Smooth muscle cell (in vitro differentiated cells): ENCODE measurements around the gene LDLR. TPM values are rescaled to one million over a fixed set of nuclear protein-coding genes. Genes with fewer than 3 reads are reported as not detected.
"Not testable (repeated sequence)": the region's sequence is repeated elsewhere in the genome, so short reads cannot be mapped to it uniquely, and the experiment has no call there.

ENCODE experiments used
- DNase-seq: peaks from one replicate; lab custom pipeline; 2025; ENCODE audit not compliant: unreplicated experiment; lab: John Stamatoyannopoulos, UW
- H2AFZ ChIP-seq: fragments of 200-600 bp; sonication (generic); 2 replicates; pipeline ENCODE4 v1.6.0; 2016; ENCODE audit warnings: antibody characterized with exemption, low read depth, mild to moderate bottlenecking
- H3F3A ChIP-seq: fragments of 200-600 bp; sonication (generic); 2 replicates; pipeline ENCODE4 v1.6.0; 2017; ENCODE audit warnings: antibody characterized with exemption, low read depth
- H3K27ac ChIP-seq: fragments of 200-600 bp; sonication (generic); 2 replicates; pipeline ENCODE4 v1.5.1; 2016; ENCODE audit warnings: low read depth, mild to moderate bottlenecking
- H3K27me3 ChIP-seq: fragments of 200-600 bp; sonication (generic); 2 replicates; pipeline ENCODE4 v1.6.1; 2016; ENCODE audit warnings: low read depth, mild to moderate bottlenecking
- H3K36me3 ChIP-seq: fragments of 200-600 bp; sonication (generic); 2 replicates; pipeline ENCODE4 v1.5.1; 2016; ENCODE audit warnings: low read depth
- H3K4me1 ChIP-seq: fragments of 200-600 bp; sonication (generic); 2 replicates; pipeline ENCODE4 v1.5.1; 2016; ENCODE audit warnings: low read depth
- H3K4me2 ChIP-seq: fragments of 200-600 bp; sonication (generic); 2 replicates; pipeline ENCODE4 v1.6.0; 2016; ENCODE audit warnings: mild to moderate bottlenecking
- H3K4me3 ChIP-seq: fragments of 200-600 bp; sonication (generic); 2 replicates; pipeline ENCODE4 v1.5.1; 2016; ENCODE audit warnings: mild to moderate bottlenecking
- H3K79me2 ChIP-seq: fragments of 200-600 bp; sonication (generic); 2 replicates; pipeline ENCODE4 v1.6.0; 2016; ENCODE audit warnings: low read depth, mild to moderate bottlenecking
- H3K9ac ChIP-seq: fragments of 200-600 bp; sonication (generic); 2 replicates; pipeline ENCODE4 v1.6.0; 2016; ENCODE audit warnings: low read depth
- H3K9me3 ChIP-seq: fragments of 200-600 bp; sonication (generic); replicated peaks from 2 replicates; pipeline ENCODE4 v1.5.1; 2016; ENCODE audit warnings: low read depth
- H4K20me1 ChIP-seq: fragments of 200-600 bp; sonication (generic); 2 replicates; pipeline ENCODE4 v1.6.0; 2016; ENCODE audit warnings: low read depth
- CTCF ChIP-seq: fragments of 200-600 bp; sonication (generic); IDR thresholded peaks from 2 replicates; pipeline ENCODE4 v1.5.1; 2017; ENCODE audit warnings: borderline replicate concordance, mild to moderate bottlenecking, antibody characterized with exemption; ENCODE audit not compliant: insufficient read depth, poor library complexity, severe bottlenecking
- WGBS: methylation state at CpG from one replicate; pipeline ENCODE4 v1.1.7; 2016; ENCODE audit warnings: low lambda C conversion rate; 5-methylcytosine and 5-hydroxymethylcytosine counted together
- polyA plus RNA-seq: library from polyadenylated mRNA; unstranded; fragments of >200 nt; fragmentation: Nextera tagmentation; extraction: Ambion mirVana; gene quantifications from 2 replicates; pipeline ENCODE4 v1.2.1, GENCODE V29; 2016
- total RNA-seq: library from RNA; depleted of rRNA; stranded (reverse); fragments of >200 nt; gene quantifications from 2 replicates; pipeline ENCODE4 v1.2.3, GENCODE V29; 2014

The LDLR gene
- total and polyA plus RNA-seq, 2 experiments from 2014 or later, result 115 to 164 TPM

DNA sequence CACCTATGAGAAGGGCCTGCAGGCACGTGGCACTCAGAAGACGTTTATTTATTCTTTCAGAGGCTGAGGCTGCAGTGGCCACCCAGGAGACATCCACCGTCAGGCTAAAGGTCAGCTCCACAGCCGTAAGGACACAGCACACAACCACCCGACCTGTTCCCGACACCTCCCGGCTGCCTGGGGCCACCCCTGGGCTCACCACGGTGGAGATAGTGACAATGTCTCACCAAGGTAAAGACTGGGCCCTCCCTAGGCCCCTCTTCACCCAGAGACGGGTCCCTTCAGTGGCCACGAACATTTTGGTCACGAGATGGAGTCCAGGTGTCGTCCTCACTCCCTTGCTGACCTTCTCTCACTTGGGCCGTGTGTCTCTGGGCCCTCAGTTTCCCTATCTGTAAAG, 33.9 kb downstream of the LDLR start:
- WGBS, result 93% methylated on average over 13 of the region's 13 CpGs
- H3K36me3 ChIP-seq, result peaks cover 38% of the 10 kb centered on the region

GRCh38 chr19:11124157-11124556, 34.9 kb downstream of the LDLR start:
- peaks cover 39% of the 10 kb centered on the region for H3K36me3 ChIP-seq
- 84% methylated on average over 4 of the region's 4 CpGs for WGBS

More for the DNA sequence above, 33.9 kb downstream of the LDLR start:
- H3K9ac ChIP-seq, result no peak overlapping the region
- DNase-seq, result no peak
- H3F3A ChIP-seq, result peaks cover 37% of the 10 kb centered on the region
- no peaks in the 10 kb centered on the region for H3K4me1 ChIP-seq
- no peak overlapping the region for H3K27ac ChIP-seq
- H3K4me2 ChIP-seq, result no peak overlapping the region
- no peak for TF ChIP-seq CTCF
- peaks cover 14% of the 10 kb centered on the region for H3K79me2 ChIP-seq
- H3K27me3 ChIP-seq, result no peaks in the 10 kb centered on the region
- H2AFZ ChIP-seq, result no peak overlapping the region
- H4K20me1 ChIP-seq, result peaks cover 96% of the 10 kb centered on the region
- H3K9me3 ChIP-seq, result no peaks in the 10 kb centered on the region
- no peak overlapping the region for H3K4me3 ChIP-seq

GRCh38 chr19:11125994-11126685, 36.9 kb downstream of the LDLR start:
- Histone ChIP-seq H3K4me3 (no peak overlapping the region), H3K27ac (no peak overlapping the region), H3K4me2 (no peak overlapping the region), H3F3A (peaks cover 53% of the 10 kb centered on the region), H3K9ac (no peak overlapping the region), H3K4me1 (no peaks in the 10 kb centered on the region), H2AFZ (no peak overlapping the region), H4K20me1 (peaks cover 98% of the 10 kb centered on the region), H3K9me3 (no peaks in the 10 kb centered on the region), H3K36me3 (peaks cover 36% of the 10 kb centered on the region), H3K79me2 (peaks cover 6% of the 10 kb centered on the region), H3K27me3 (no peaks in the 10 kb centered on the region)
- WGBS, result 77% methylated on average over 11 of the region's 11 CpGs
- DNase-seq, result peak; percentile 16
- TF ChIP-seq CTCF, result peak; percentile 76

More at GRCh38 chr19:11124157-11124556, 34.9 kb downstream of the LDLR start:
- not testable (repeated sequence) for H3K27me3 ChIP-seq, H3K4me3 ChIP-seq, DNase-seq, H3K27ac ChIP-seq, H3K9me3 ChIP-seq, H2AFZ ChIP-seq, H3K9ac ChIP-seq, H3K4me2 ChIP-seq, H3K4me1 ChIP-seq, H3K79me2 ChIP-seq
- peaks cover 98% of the 10 kb centered on the region for H4K20me1 ChIP-seq
- peaks cover 48% of the 10 kb centered on the region for H3F3A ChIP-seq

- Histone ChIP-seq H3F3A (peaks cover 63% of the 10 kb centered on the region), H3K27ac (no peak overlapping the region), H3K9me3 (no peaks in the 10 kb centered on the region), H3K9ac (no peak overlapping the region), H3K4me3 (no peak overlapping the region), H3K36me3 (peaks cover 39% of the 10 kb centered on the region), H2AFZ (no peak overlapping the region), H3K4me1 (no peaks in the 10 kb centered on the region), H3K4me2 (no peak overlapping the region), H3K27me3 (no peaks in the 10 kb centered on the region), H3K79me2 (peaks cover 3% of the 10 kb centered on the region), H4K20me1 (peaks cover 98% of the 10 kb centered on the region)
- no peak for TF ChIP-seq CTCF
- WGBS, result 95% methylated on average over 15 of the region's 15 CpGs
- DNase-seq, result no peak
These were observed 38.6 kb downstream of the LDLR start for GRCh38 chr19:11127905-11128304.
